Mesodermal cell (in vitro differentiated cells): Measurements from ENCODE around the gene SSR3.

Experiments used
- H3K27ac ChIP-seq: 2 replicates; pipeline ENCODE4 v1.7.0; 2013; ENCODE audit warnings: mild to moderate bottlenecking, low read depth, low read length, moderate library complexity; ENCODE audit not compliant: severe bottlenecking
- H3K36me3 ChIP-seq: 2 replicates; pipeline ENCODE4 v1.7.1; 2013; ENCODE audit warnings: mild to moderate bottlenecking, low read length, moderate library complexity; ENCODE audit not compliant: control insufficient read depth, insufficient read depth
- H3K4me1 ChIP-seq: one replicate; pipeline ENCODE4 v1.7.1; 2013; ENCODE audit warnings: mild to moderate bottlenecking, low read length; ENCODE audit not compliant: insufficient read depth, control insufficient read depth, poor library complexity, severe bottlenecking
- H3K4me3 ChIP-seq: 2 replicates; pipeline ENCODE4 v1.7.0; 2013; ENCODE audit warnings: low read length, control low read depth, mild to moderate bottlenecking; ENCODE audit not compliant: insufficient read depth, poor library complexity, severe bottlenecking; ENCODE audit errors: extremely low read depth
- H3K9me3 ChIP-seq: 2 replicates; pipeline ENCODE4 v1.7.1; 2013; ENCODE audit warnings: mild to moderate bottlenecking, low read length, moderate library complexity; ENCODE audit not compliant: control insufficient read depth
- WGBS, 2 experiments: methylation state at CpG; one replicate each; pipeline ENCODE4 v1.1.5; 2013; ENCODE audit warnings: missing lambda C conversion rate in 2 of 2; ENCODE audit not compliant: insufficient coverage in 2 of 2; 5-methylcytosine and 5-hydroxymethylcytosine counted together

SSR3 gene

GRCh38 chr3:156516284-156516683, 38.6 kb downstream of the SSR3 start:
- Histone ChIP-seq H3K27ac (no peak overlapping the region), H3K4me1 (no peaks in the 10 kb centered on the region), H3K4me3 (no peak overlapping the region), H3K9me3 (no peaks in the 10 kb centered on the region), H3K36me3 (no peaks in the 10 kb centered on the region)
- 96 to 100% methylated on average over 2 of the region's 3 CpGs for WGBS, 2 experiments

GRCh38 chr3:156513619-156514018, 41.3 kb downstream of the SSR3 start:
- 81 to 83% methylated on average over 2 of the region's 5 CpGs for WGBS, 2 experiments
- Histone ChIP-seq H3K27ac (no peak overlapping the region), H3K9me3 (no peaks in the 10 kb centered on the region), H3K36me3 (no peaks in the 10 kb centered on the region), H3K4me3 (no peak overlapping the region), H3K4me1 (no peaks in the 10 kb centered on the region)

- 100% methylated on average over 1 of the region's 2 CpGs for WGBS, 2 experiments
- Histone ChIP-seq H3K4me3 (no peak overlapping the region), H3K27ac (no peak overlapping the region), H3K9me3 (no peaks in the 10 kb centered on the region), H3K4me1 (no peaks in the 10 kb centered on the region), H3K36me3 (no peaks in the 10 kb centered on the region)
Observed at GRCh38 chr3:156511987-156512677, 42.8 kb downstream of the SSR3 start.

- 94 to 100% methylated on average over 2 to 4 of the region's 5 CpGs for WGBS, 2 experiments
- Histone ChIP-seq H3K36me3 (no peaks in the 10 kb centered on the region), H3K4me3 (no peak overlapping the region), H3K4me1 (no peaks in the 10 kb centered on the region), H3K9me3 (no peaks in the 10 kb centered on the region), H3K27ac (no peak overlapping the region)
Observed at GRCh38 chr3:156509189-156510174, 45.4 kb downstream of the SSR3 start.

- H3K27ac ChIP-seq = no peak overlapping the region
- H3K4me1 ChIP-seq = no peaks in the 10 kb centered on the region
- no peaks in the 10 kb centered on the region for H3K36me3 ChIP-seq
- H3K4me3 ChIP-seq = no peak overlapping the region
- H3K9me3 ChIP-seq = peaks cover 3% of the 10 kb centered on the region
Observed at GRCh38 chr3:156507285-156507684, 47.6 kb downstream of the SSR3 start.

- WGBS, 2 experiments = 95 to 100% methylated on average over 1 to 2 of the region's 5 CpGs
- H3K27ac ChIP-seq = no peak overlapping the region
Observed at GRCh38 chr3:156498307-156498706, 56.6 kb downstream of the SSR3 start.

GRCh38 chr3:156497326-156497725, 57.6 kb downstream of the SSR3 start:
- H3K27ac ChIP-seq = no peak overlapping the region
- no peaks in the 10 kb centered on the region for H3K9me3 ChIP-seq
- H3K4me3 ChIP-seq = no peak overlapping the region
- no peaks in the 10 kb centered on the region for H3K4me1 ChIP-seq
- WGBS, 2 experiments = no CpG with 5 or more reads among the region's 1 CpG
- H3K36me3 ChIP-seq = no peaks in the 10 kb centered on the region

More at GRCh38 chr3:156498307-156498706, 56.6 kb downstream of the SSR3 start:
- Histone ChIP-seq H3K4me3 (no peak overlapping the region), H3K36me3 (no peaks in the 10 kb centered on the region), H3K9me3 (no peaks in the 10 kb centered on the region), H3K4me1 (no peaks in the 10 kb centered on the region)

- WGBS, 2 experiments = no CpG with 5 or more reads among the region's 1 CpG
- no peaks in the 10 kb centered on the region for H3K4me1 ChIP-seq
- no peaks in the 10 kb centered on the region for H3K36me3 ChIP-seq
- no peak overlapping the region for H3K27ac ChIP-seq
- H3K4me3 ChIP-seq = no peak overlapping the region
- H3K9me3 ChIP-seq = no peaks in the 10 kb centered on the region
Observed at GRCh38 chr3:156495816-156496215, 59.1 kb downstream of the SSR3 start.

GRCh38 chr3:156493887-156494286, 61.0 kb downstream of the SSR3 start:
- Histone ChIP-seq H3K9me3 (no peaks in the 10 kb centered on the region), H3K27ac (no peak overlapping the region), H3K36me3 (no peaks in the 10 kb centered on the region), H3K4me3 (no peak overlapping the region), H3K4me1 (peaks cover 5% of the 10 kb centered on the region)
- WGBS, 2 experiments = no CpG with 5 or more reads among the region's 3 CpGs

- H3K4me3 ChIP-seq = no peak overlapping the region
- WGBS, 2 experiments = 93% methylated on average over 3 of the region's 3 CpGs
- no peaks in the 10 kb centered on the region for H3K36me3 ChIP-seq
- peaks cover 11% of the 10 kb centered on the region for H3K4me1 ChIP-seq
- no peak overlapping the region for H3K27ac ChIP-seq
- no peaks in the 10 kb centered on the region for H3K9me3 ChIP-seq
Observed at GRCh38 chr3:156492801-156493261, 62.1 kb downstream of the SSR3 start.

GRCh38 chr3:156491192-156491591, 63.7 kb downstream of the SSR3 start:
- H3K4me3 ChIP-seq = no peak overlapping the region
- no peak overlapping the region for H3K27ac ChIP-seq
- 80 to 88% methylated on average over 1 to 2 of the region's 3 CpGs for WGBS, 2 experiments
- H3K4me1 ChIP-seq = peaks cover 11% of the 10 kb centered on the region
- no peaks in the 10 kb centered on the region for H3K36me3 ChIP-seq
- no peaks in the 10 kb centered on the region for H3K9me3 ChIP-seq
